ENCODE data around the gene FAM117A. TPM values are rescaled to one million over a fixed set of nuclear protein-coding genes. Genes with fewer than 3 reads are reported as not detected.
"Not testable (repeated sequence)": the region's sequence is repeated elsewhere in the genome, so short reads cannot be mapped to it uniquely, and the experiment has no call there.

The FAM117A gene
- total RNA-seq, 1 donor from 2014 or later, result 8.1 TPM

- no peak for DNase-seq (ENCODE audit: extremely low read depth, low read depth, low spot score)
Observed at GRCh38 chr17:49681106-49681979, 82.6 kb downstream of the FAM117A start.

GRCh38 chr17:49680314-49680713 is 83.6 kb downstream of the FAM117A start:
- DNase-seq (ENCODE audit: extremely low read depth, low read depth, low spot score), result no peak

- peak; percentile 88 for DNase-seq (ENCODE audit: extremely low read depth, low read depth, low spot score)
Observed at GRCh38 chr17:49677933-49678847, 85.7 kb downstream of the FAM117A start, which contains the start of gene SPOP. Gene SPOP, minus strand, starts transcription at chr17:49678097. Its CDS starts 55,287 bp downstream, at chr17:49622810.

DNA sequence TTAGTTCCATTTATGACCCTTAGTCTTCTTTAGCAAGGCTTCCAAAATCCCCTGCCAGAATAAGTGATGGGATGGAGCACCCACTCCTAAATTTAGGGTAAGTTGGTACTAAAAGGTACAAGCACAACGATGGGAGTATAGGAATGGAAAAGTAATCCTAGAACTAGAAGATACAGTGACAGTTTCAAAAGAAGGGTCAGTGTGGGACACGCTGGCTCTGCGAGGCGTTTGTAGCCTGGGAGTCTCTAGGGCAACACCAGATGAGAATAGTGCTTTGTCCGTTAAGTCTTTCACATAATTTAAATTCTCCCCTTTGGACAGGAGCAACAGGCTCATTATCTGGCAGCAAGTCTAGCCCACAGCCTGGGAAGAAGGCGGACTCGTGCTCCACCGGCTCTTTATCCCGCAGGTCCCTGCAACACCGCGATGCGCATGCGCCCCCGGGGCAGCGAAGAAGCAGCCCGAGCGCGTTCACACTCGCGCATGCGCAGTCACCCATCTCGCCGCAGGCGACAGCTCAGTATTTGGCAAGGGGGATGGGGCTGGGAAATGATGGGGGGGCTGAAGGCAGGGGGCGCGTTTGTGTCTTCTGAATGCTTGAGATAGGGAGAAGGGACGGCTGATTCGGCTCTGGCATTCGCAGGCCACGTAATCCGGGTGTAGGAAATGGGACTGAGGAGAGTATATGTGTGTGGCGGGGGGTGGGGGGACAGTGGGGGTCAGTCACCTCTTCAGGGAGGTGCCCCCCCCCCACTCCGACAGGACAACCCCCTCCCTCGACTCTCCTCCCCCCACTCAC is 86.6 kb downstream of the FAM117A start:
- peak; percentile 57 for DNase-seq (ENCODE audit: extremely low read depth, low read depth, low spot score)

DNA sequence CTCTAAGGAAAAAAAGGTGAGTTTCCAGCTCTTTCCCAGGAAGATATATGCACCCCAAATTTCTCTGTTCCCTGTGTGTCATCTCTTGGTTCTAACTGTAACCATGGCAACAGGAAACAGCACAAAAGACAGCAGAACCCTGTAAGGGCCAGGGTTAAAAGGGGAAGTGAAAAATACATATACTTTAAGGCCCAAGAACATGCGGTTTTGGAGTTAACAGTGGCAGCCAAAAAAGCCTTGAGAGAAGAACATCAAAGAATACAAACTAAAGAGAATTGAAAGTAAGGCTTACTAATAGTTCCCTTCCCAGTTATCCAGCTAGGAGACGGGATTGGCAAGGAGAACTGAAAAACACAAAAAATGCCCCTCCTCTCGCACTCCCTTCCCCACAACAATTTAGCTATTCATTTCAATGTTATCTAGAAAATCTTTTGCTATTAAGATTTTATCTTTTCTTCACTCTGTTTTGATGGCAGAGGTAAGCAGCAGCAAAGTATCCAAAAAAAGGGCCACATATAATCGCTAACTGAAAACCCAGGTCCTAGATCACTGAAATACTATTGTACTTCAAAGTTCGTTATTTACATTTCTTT is 87.6 kb downstream of the FAM117A start:
- no peak for DNase-seq (ENCODE audit: extremely low read depth, low read depth, low spot score)

DNA sequence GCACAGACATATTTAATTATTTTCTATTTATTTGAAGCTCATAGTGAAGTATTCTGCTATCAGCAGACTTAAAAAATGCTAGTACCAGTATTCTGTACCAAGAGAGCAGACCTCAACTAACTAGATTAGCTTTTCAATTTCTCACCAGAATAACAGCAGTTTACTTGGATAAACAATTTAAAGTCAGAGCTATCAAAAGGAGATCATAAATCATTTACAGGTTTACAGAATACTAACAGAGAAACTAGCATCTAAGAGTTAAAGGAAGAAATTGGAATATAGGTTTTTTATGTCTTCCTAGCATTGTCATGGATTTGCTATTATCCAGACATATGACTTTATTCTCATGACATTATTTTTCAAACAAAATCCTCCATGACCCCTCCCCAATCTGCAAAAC is 89.4 kb downstream of the FAM117A start:
- DNase-seq (ENCODE audit: extremely low read depth, low read depth, low spot score), result no peak

DNA sequence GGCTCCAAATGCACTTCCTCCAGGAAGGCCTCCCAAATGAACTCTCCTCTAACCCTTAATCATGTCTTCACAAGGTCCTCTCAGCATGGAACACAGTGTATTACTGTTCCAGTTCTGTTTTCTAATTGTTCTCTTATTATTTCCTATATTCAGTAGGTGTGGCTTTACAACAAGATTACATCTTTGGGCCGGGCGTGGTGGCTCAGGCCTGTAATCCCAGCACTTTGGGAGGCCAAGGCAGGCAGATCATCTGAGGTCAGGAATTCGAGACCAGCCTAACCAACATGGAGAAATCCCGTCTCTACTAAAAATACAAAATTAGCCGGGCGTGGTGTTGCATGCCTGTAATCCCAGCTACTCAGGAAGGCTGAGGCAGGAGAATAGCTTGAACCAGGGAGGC is 90.3 kb downstream of the FAM117A start:
- not testable (repeated sequence) for DNase-seq (ENCODE audit: extremely low read depth, low read depth, low spot score)

DNA sequence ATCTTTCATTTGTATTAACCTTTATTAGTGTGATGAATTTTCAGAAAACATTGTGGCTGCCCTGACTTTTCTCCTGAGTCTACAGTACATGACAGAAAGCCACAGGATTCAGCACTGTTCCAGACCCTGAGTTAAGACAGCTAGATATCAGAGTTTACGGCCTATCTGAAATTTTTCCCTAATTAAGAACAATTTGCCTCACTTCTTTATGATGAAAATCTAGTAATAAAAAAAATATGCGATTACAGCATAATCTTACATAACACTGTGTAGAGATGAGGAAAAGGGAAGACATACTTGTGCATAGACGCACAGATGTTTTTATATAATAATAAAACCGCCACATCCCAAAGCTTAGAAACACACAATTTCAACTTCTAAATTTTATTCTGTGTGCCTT is 93.3 kb downstream of the FAM117A start:
- no peak for DNase-seq (ENCODE audit: extremely low read depth, low read depth, low spot score)

DNA sequence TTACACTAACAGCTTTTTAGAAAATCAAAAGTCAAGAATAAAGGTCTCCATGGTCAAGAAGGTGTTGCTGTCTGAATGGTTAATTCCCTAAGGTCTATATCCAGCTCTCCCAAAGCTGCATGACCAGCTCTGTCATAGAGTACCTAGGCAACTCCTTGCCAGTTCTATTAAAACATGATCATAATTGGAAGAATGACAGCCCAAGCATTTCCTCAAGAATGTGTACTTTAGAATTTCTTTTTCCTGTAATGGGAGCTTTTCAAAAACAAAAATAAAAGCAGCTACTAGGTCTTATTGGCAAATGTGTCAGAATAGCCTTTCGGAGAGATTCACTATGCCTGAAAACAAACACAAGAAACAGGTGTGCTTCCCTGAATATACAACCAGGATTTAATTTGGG is 93.9 kb downstream of the FAM117A start:
- peak; percentile 58 for DNase-seq (ENCODE audit: extremely low read depth, low read depth, low spot score)

DNA sequence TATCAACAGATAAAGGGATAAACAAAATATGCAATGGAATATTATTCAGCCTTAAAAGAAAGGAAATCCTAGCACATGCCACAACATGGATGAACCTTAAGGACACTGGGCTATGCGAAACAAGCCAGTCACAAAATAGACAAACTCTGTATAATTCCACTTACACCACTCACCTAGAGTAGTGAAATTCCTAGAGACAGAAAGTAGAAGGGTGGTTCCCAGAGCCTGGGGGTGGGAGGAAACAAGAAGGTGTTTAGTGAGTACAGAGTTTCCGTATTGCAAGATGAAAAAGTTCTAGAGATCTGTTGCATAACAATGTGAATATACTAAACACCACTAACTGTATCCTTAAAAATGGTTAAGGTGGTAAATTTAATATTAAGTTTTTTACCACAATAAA is 96.1 kb downstream of the FAM117A start:
- DNase-seq (ENCODE audit: extremely low read depth, low read depth, low spot score), result no peak

GRCh38 chr17:49664706-49665211 is 99.2 kb downstream of the FAM117A start:
- no peak for DNase-seq (ENCODE audit: extremely low read depth, low read depth, low spot score)

Other genes starting within 250 kb of the FAM117A start
- 0.63 and 3.9 TPM in 2 replicates for gene NXPH3, start 188.3 kb downstream of the FAM117A start, total RNA-seq
- gene SPOP, start 86.0 kb downstream of the FAM117A start, total RNA-seq, result 33.0 and 48.1 TPM in 2 replicates
- gene SLC35B1, start 56.2 kb downstream of the FAM117A start, total RNA-seq, result 54.4 and 60.1 TPM in 2 replicates
- 23.7 and 34.4 TPM in 2 replicates for gene KAT7, start 24.6 kb upstream of the FAM117A start, total RNA-seq
- gene TAC4, start 83.9 kb upstream of the FAM117A start, total RNA-seq, result not detected in 2 replicates
- gene DLX4, start 205.1 kb upstream of the FAM117A start, total RNA-seq, result not detected in 2 replicates
- gene DLX3, start 231.1 kb upstream of the FAM117A start, total RNA-seq, result not detected in 2 replicates